IPS-NIHi7 (cell line): ENCODE data around the gene CLK4.

Experiments used
- DNase-seq: peaks from one replicate; pipeline ENCODE4 v3.0.0; 2012; ENCODE audit warnings: mixed read lengths; ENCODE audit errors: extremely low spot score

Gene CLK4

DNA sequence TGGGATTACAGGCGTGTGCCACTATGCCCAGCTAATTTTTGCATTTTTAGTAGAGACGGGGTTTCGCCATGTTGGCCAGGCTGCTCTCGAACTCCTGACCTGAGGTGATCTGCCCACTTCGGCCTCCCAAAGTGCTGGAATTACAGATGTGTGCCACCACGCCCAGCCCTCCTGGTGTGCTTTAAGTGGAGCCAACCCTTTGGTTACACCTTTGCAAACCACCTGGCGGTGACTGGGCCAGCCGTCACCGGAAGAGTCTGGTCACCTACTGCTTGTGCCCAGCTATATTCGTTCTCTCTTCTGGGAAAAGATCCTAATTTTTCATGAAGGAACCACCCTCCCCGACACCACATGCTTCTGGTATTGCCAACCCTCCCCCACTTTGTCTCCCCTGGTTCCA lies 72.5 kb downstream of the CLK4 start:
- DNase-seq: no peak

DNA sequence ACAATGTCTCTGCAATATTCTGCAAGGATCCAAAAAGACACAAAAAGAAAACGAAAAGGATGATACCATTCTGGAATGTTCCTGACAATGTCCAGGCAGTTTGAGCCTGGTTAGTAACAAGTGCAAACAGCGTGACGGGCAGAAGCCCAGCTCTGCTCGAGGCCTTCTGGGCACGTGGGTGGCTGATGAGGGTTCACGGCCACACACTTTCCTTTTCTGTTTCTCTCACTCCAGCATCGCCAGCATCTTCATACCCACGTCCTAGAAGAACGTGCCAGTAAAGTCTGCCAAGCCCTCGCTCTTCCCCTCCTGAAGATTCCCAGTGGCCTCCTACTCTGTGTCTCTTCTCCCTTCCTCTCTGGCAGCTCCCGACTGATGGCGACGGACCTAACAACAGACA lies 73.3 kb downstream of the CLK4 start:
- DNase-seq: no peak
